HCT116 (cell line): ENCODE measurements around the gene ABCA6. TPM values are rescaled to one million over a fixed set of nuclear protein-coding genes. Genes with fewer than 3 reads are reported as not detected.

Source experiments
- ATAC-seq: fragments of 200-7000 bp; cut with Tn5 transposase; 2 replicates; pipeline ENCODE4 v1.9.1; 2020; ENCODE audit warnings: mild to moderate bottlenecking, moderate library complexity
- BruUV-seq: library from RNA; stranded (reverse); fragments of 400-500 nt; replicated peaks from 2 replicates; lab custom pipeline; 2021; lab: Mats Ljungman, UMichigan
- CTCF ChIA-PET: fragments of 300-600 bp; sonication (Branson Sonifier 250); formaldehyde crosslinking; loops from one replicate; lab custom pipeline; 2021; ENCODE audit warnings: antibody characterized with exemption; lab: Charles Lee
- POLR2A ChIA-PET: fragments of 300-600, 350-600 bp; sonication (Branson Sonifier 250); formaldehyde crosslinking; loops from one replicate; lab custom pipeline; 2021; ENCODE audit warnings: antibody characterized with exemption; lab: Charles Lee
- RAD21 ChIA-PET, 2 experiments: fragments of 300-600 bp; sonication (Branson Sonifier 250); formaldehyde crosslinking; loops; one replicate each; lab custom pipeline; 2023; ENCODE audit warnings: low total read pairs in 2 of 2; ENCODE audit not compliant: uncharacterized antibody in 2 of 2, unreplicated experiment in 2 of 2, low non-redundant PET in 1 of 2; lab: Charles Lee
- DNase-seq: peaks from one replicate; pipeline ENCODE4 v3.0.0-alpha.2; 2010; ENCODE audit warnings: low read depth, low spot score
- H2AFZ ChIP-seq: fragments of 200-600 bp; shearing (Covaris generic), sonication (generic); 2 replicates; pipeline ENCODE4 v1.6.1; 2017; ENCODE audit warnings: low read depth, mixed run types, mixed read lengths, antibody characterized with exemption, low read length; ENCODE audit not compliant: poor library complexity, severe bottlenecking
- H3K27ac ChIP-seq: 2 replicates; pipeline ENCODE4 v1.5.1; 2012; ENCODE audit warnings: low read depth, low read length
- H3K27me3 ChIP-seq: fragments of 200-600 bp; sonication (generic); 2 replicates; pipeline ENCODE4 v1.6.1; 2016; ENCODE audit warnings: mixed run types, low read length, mixed read lengths; ENCODE audit not compliant: insufficient read depth
- H3K36me3 ChIP-seq, 2 experiments: fragments of 200-500 bp in 1 of 2; fragments of 200-600 bp in 1 of 2; sonication (Bioruptor generic) in 1 of 2; sonication (generic) in 1 of 2; 2 replicates each; pipeline versions ENCODE4 v1.5.1 to v1.6.1; 2014 to 2016; ENCODE audit warnings: low read length in 2 of 2, inconsistent platforms in 1 of 2, mixed read lengths in 1 of 2, mixed run types in 1 of 2; ENCODE audit not compliant: insufficient read depth in 2 of 2, control insufficient read depth in 1 of 2
- H3K4me1 ChIP-seq, 2 experiments: fragments of 200-600 bp in 1 of 2; sonication (generic) in 1 of 2; 2 replicates each; pipeline versions ENCODE4 v1.5.1 to v1.6.1; 2012 to 2017; ENCODE audit warnings: low read length in 2 of 2, inconsistent platforms in 1 of 2, mild to moderate bottlenecking in 1 of 2, mixed read lengths in 1 of 2, mixed run types in 1 of 2, moderate library complexity in 1 of 2; ENCODE audit not compliant: insufficient read depth in 2 of 2, control insufficient read depth in 1 of 2
- H3K4me2 ChIP-seq: fragments of 200-600 bp; sonication (generic); 2 replicates; pipeline ENCODE4 v1.6.1; 2017; ENCODE audit warnings: mixed run types, low read length, mixed read lengths
- H3K4me3 ChIP-seq, 2 experiments: fragments of 200-600 bp in 1 of 2; sonication (generic) in 1 of 2; replicated peaks in 1 of 2; 2 replicates each; pipeline ENCODE4 v1.5.1; 2011 to 2016; ENCODE audit warnings: low read length in 2 of 2, control low read depth in 1 of 2, low read depth in 1 of 2, mild to moderate bottlenecking in 1 of 2, mixed read lengths in 1 of 2, mixed run types in 1 of 2
- H3K79me2 ChIP-seq: fragments of 200-600 bp; sonication (generic); 2 replicates; pipeline ENCODE4 v1.6.1; 2017; ENCODE audit warnings: mild to moderate bottlenecking, mixed run types, low read length, moderate library complexity, mixed read lengths; ENCODE audit not compliant: insufficient read depth
- H3K9ac ChIP-seq: fragments of 200-600 bp; sonication (generic); 2 replicates; pipeline ENCODE4 v1.6.1; 2016; ENCODE audit warnings: low read length, mixed read lengths
- H3K9me2 ChIP-seq: fragments of 200-600 bp; sonication (generic), shearing (Covaris generic); 2 replicates; pipeline ENCODE4 v1.6.1; 2017; ENCODE audit warnings: mixed run types, mild to moderate bottlenecking, moderate library complexity; ENCODE audit not compliant: insufficient read depth
- H3K9me3 ChIP-seq, 2 experiments: fragments of 200-500 bp in 1 of 2; fragments of 200-600 bp in 1 of 2; sonication (Bioruptor generic) in 1 of 2; sonication (generic) in 1 of 2; 2 replicates each; pipeline ENCODE4 v1.6.1; 2014 to 2017; ENCODE audit warnings: low read length in 2 of 2, mixed read lengths in 2 of 2, inconsistent platforms in 1 of 2, low read depth in 1 of 2, mild to moderate bottlenecking in 1 of 2, mixed run types in 1 of 2, moderate library complexity in 1 of 2; ENCODE audit not compliant: control insufficient read depth in 1 of 2, insufficient read depth in 1 of 2
- H4K20me1 ChIP-seq: fragments of 200-600 bp; sonication (generic), shearing (Covaris generic); 2 replicates; pipeline ENCODE4 v1.6.1; 2017; ENCODE audit warnings: mixed run types, mild to moderate bottlenecking, moderate library complexity; ENCODE audit not compliant: insufficient read depth
- CEBPB ChIP-seq: IDR thresholded peaks from 2 replicates; pipeline ENCODE4 v1.6.1; 2012; ENCODE audit warnings: low read depth
- ELF1 ChIP-seq: IDR thresholded peaks from 2 replicates; pipeline ENCODE4 v1.6.1; 2012; ENCODE audit warnings: low read depth, borderline replicate concordance
- FOSL1 ChIP-seq: IDR thresholded peaks from 2 replicates; pipeline ENCODE4 v1.6.1; 2012; ENCODE audit warnings: low read depth
- JUND ChIP-seq: IDR thresholded peaks from 2 replicates; pipeline ENCODE4 v1.6.1; 2012
- MAX ChIP-seq: IDR thresholded peaks from 2 replicates; pipeline ENCODE4 v1.6.1; 2012
- POLR2A ChIP-seq: IDR thresholded peaks from 2 replicates; pipeline ENCODE4 v1.7.0; 2011; ENCODE audit warnings: borderline replicate concordance; ENCODE audit not compliant: insufficient read depth, insufficient read length; ENCODE audit errors: extremely low read depth
- POLR2AphosphoS5 ChIP-seq: IDR thresholded peaks from 2 replicates; pipeline ENCODE4 v1.6.1; 2011; ENCODE audit warnings: mild to moderate bottlenecking, low read depth, low read length, moderate library complexity
- RAD21 ChIP-seq: IDR thresholded peaks from 2 replicates; pipeline ENCODE4 v1.6.1; 2012; ENCODE audit warnings: low read depth, mild to moderate bottlenecking
- SRF ChIP-seq: IDR thresholded peaks from 2 replicates; pipeline ENCODE4 v1.6.1; 2012; ENCODE audit warnings: low read depth
- ZFX ChIP-seq: fragments of 450-650 bp; IDR thresholded peaks from 2 replicates; pipeline ENCODE4 v1.6.1; 2017
- ZNF274 ChIP-seq: fragments of 200-500 bp; sonication (Bioruptor generic); IDR thresholded peaks from 2 replicates; pipeline ENCODE4 v1.6.1; 2014; ENCODE audit warnings: mild to moderate bottlenecking, low read depth, low read length, inconsistent platforms
- intact Hi-C: fragments of 100-400 bp; cut with micrococcal nuclease; formaldehyde crosslinking; loops from 2 replicates; pipeline ENCODE4 v1.10.0; 2022
- total RNA-seq: library from RNA; stranded (reverse); gene quantifications from one replicate; pipeline ENCODE4 v1.2.1, GENCODE V29; 2021; ENCODE audit not compliant: unreplicated experiment
- TF ChIP-seq, protein P1 (sequence below): IDR thresholded peaks from 2 replicates; pipeline ENCODE4 v1.6.1; 2012; ENCODE audit warnings: low read depth
- TF ChIP-seq, protein P2 (sequence below): IDR thresholded peaks from 2 replicates; pipeline ENCODE4 v1.6.1; 2012

The ABCA6 gene
- total RNA-seq, 1 experiment from 2014 or later: 0.44 TPM

- Histone ChIP-seq H3K4me1 (no peaks in the 10 kb centered on the region), H3K79me2 (no peaks in the 10 kb centered on the region), H3K27me3 (no peaks in the 10 kb centered on the region), H3K9ac (no peak overlapping the region), H3K9me3 (no peaks in the 10 kb centered on the region), H3K4me2 (no peak overlapping the region), H3K27ac (no peak overlapping the region), H3K4me3 (no peak overlapping the region), H2AFZ (no peak overlapping the region), H3K36me3 (no peaks in the 10 kb centered on the region), H3K9me2 (no peaks in the 10 kb centered on the region), H4K20me1 (no peaks in the 10 kb centered on the region)
- no peak for TF ChIP-seq FOSL1
- TF ChIP-seq, protein P1, sequence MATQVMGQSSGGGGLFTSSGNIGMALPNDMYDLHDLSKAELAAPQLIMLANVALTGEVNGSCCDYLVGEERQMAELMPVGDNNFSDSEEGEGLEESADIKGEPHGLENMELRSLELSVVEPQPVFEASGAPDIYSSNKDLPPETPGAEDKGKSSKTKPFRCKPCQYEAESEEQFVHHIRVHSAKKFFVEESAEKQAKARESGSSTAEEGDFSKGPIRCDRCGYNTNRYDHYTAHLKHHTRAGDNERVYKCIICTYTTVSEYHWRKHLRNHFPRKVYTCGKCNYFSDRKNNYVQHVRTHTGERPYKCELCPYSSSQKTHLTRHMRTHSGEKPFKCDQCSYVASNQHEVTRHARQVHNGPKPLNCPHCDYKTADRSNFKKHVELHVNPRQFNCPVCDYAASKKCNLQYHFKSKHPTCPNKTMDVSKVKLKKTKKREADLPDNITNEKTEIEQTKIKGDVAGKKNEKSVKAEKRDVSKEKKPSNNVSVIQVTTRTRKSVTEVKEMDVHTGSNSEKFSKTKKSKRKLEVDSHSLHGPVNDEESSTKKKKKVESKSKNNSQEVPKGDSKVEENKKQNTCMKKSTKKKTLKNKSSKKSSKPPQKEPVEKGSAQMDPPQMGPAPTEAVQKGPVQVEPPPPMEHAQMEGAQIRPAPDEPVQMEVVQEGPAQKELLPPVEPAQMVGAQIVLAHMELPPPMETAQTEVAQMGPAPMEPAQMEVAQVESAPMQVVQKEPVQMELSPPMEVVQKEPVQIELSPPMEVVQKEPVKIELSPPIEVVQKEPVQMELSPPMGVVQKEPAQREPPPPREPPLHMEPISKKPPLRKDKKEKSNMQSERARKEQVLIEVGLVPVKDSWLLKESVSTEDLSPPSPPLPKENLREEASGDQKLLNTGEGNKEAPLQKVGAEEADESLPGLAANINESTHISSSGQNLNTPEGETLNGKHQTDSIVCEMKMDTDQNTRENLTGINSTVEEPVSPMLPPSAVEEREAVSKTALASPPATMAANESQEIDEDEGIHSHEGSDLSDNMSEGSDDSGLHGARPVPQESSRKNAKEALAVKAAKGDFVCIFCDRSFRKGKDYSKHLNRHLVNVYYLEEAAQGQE: no peak
- TF ChIP-seq ZNF274: no peak
- TF ChIP-seq, protein P2, sequence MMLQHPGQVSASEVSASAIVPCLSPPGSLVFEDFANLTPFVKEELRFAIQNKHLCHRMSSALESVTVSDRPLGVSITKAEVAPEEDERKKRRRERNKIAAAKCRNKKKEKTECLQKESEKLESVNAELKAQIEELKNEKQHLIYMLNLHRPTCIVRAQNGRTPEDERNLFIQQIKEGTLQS: no peak
- no peak for TF ChIP-seq ELF1
- TF ChIP-seq SRF: no peak
- TF ChIP-seq ZFX: no peak
- no peak for TF ChIP-seq RAD21
- no peak for TF ChIP-seq POLR2A
- TF ChIP-seq JUND: no peak
- no peak for TF ChIP-seq MAX
- no peak for TF ChIP-seq POLR2AphosphoS5
- TF ChIP-seq CEBPB: no peak
- no TSS peak for BruUV-seq
- no peak for DNase-seq
- intact Hi-C loops: no loop called here
- no peak for ATAC-seq
- CTCF ChIA-PET: no interaction called here
- POLR2A ChIA-PET: no interaction called here
- RAD21 ChIA-PET: no interaction called here
Observed at GRCh38 chr17:69147460-69147859, 5.8 kb upstream of the ABCA6 start.
